Measurements from ENCODE around the gene PC.

DNA sequence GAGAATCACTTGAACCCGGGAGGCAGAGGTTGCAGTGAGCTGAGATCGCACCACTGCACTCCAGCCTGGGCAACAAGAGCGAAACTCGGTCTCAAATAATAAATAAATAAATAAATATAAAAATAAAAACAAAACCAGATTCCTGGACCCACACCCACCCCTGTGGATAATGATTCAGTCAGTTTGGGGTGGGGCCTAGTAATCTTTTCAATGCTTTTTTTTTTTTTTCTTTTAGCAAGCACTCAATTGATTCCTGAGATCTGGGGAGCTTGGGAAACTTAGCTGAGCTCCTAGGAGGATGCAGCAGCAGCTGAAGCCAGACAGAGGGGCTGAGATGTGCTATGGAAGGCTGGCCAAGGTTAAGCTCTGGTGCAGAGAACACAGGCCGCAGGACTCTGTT is 4.6 kb upstream of the PC start:
- TF ChIP-seq NFE2L1 (tag; IDR thresholded peaks at IDR 0.05; ENCODE audit: borderline replicate concordance, low read depth) (no peak), TEAD1 (CRISPR knock-in tag; IDR thresholded peaks at IDR 0.05) (no peak), TAF9B (IDR thresholded peaks at IDR 0.05; ENCODE audit: partially characterized antibody) (no peak), ADNP (tag; IDR thresholded peaks at IDR 0.05) (no peak), ZC3H4 (CRISPR knock-in tag; IDR thresholded peaks at IDR 0.05; ENCODE audit: borderline replicate concordance) (no peak), CC2D1A (IDR thresholded peaks at IDR 0.05) (no peak)
- TF ChIP-seq, protein P1, sequence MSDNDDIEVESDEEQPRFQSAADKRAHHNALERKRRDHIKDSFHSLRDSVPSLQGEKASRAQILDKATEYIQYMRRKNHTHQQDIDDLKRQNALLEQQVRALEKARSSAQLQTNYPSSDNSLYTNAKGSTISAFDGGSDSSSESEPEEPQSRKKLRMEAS (CRISPR knock-in tag; IDR thresholded peaks at IDR 0.05) = no peak
- TF ChIP-seq, protein P2, sequence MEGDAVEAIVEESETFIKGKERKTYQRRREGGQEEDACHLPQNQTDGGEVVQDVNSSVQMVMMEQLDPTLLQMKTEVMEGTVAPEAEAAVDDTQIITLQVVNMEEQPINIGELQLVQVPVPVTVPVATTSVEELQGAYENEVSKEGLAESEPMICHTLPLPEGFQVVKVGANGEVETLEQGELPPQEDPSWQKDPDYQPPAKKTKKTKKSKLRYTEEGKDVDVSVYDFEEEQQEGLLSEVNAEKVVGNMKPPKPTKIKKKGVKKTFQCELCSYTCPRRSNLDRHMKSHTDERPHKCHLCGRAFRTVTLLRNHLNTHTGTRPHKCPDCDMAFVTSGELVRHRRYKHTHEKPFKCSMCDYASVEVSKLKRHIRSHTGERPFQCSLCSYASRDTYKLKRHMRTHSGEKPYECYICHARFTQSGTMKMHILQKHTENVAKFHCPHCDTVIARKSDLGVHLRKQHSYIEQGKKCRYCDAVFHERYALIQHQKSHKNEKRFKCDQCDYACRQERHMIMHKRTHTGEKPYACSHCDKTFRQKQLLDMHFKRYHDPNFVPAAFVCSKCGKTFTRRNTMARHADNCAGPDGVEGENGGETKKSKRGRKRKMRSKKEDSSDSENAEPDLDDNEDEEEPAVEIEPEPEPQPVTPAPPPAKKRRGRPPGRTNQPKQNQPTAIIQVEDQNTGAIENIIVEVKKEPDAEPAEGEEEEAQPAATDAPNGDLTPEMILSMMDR (IDR thresholded peaks at IDR 0.05 in 2 of 3, conservative IDR thresholded peaks at IDR 0.05 in 1 of 3; ENCODE audit: insufficient read depth in 2 of 3, low read depth in 1 of 3, low read length in 3 of 3) = no peak
- TF ChIP-seq, protein P3, sequence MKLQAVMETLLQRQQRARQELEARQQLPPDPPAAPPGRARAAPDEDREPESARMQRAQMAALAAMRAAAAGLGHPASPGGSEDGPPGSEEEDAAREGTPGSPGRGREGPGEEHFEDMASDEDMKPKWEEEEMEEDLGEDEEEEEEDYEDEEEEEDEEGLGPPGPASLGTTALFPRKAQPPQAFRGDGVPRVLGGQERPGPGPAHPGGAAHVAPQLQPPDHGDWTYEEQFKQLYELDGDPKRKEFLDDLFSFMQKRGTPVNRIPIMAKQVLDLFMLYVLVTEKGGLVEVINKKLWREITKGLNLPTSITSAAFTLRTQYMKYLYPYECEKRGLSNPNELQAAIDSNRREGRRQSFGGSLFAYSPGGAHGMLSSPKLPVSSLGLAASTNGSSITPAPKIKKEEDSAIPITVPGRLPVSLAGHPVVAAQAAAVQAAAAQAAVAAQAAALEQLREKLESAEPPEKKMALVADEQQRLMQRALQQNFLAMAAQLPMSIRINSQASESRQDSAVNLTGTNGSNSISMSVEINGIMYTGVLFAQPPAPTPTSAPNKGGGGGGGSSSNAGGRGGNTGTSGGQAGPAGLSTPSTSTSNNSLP (IDR thresholded peaks at IDR 0.05; ENCODE audit: borderline replicate concordance, low read depth, low read length) = no peak
- TF ChIP-seq, protein P4, sequence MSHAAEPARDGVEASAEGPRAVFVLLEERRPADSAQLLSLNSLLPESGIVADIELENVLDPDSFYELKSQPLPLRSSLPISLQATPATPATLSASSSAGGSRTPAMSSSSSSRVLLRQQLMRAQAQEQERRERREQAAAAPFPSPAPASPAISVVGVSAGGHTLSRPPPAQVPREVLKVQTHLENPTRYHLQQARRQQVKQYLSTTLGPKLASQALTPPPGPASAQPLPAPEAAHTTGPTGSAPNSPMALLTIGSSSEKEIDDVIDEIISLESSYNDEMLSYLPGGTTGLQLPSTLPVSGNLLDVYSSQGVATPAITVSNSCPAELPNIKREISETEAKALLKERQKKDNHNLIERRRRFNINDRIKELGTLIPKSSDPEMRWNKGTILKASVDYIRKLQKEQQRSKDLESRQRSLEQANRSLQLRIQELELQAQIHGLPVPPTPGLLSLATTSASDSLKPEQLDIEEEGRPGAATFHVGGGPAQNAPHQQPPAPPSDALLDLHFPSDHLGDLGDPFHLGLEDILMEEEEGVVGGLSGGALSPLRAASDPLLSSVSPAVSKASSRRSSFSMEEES (CRISPR knock-in tag; IDR thresholded peaks at IDR 0.05) = no peak
